Liver (tissue), 9 donors: ENCODE results near the gene RABGGTA. TPM values are rescaled to one million over a fixed set of nuclear protein-coding genes. Genes with fewer than 3 reads are reported as not detected.

Source experiments
- DNase-seq: peaks from one replicate; pipeline ENCODE4 v3.0.0-alpha.2; 2017; ENCODE audit warnings: low spot score
- H3K27ac ChIP-seq, 2 donors: one replicate each; pipeline ENCODE4 v1.7.0; 2013; ENCODE audit warnings: inconsistent platforms in 2 of 2, low read length in 2 of 2, control low read depth in 1 of 2, low read depth in 1 of 2, mild to moderate bottlenecking in 1 of 2
- H3K27me3 ChIP-seq, 4 donors: one replicate each; pipeline versions ENCODE4 v1.6.1 to v1.7.0; 2013; ENCODE audit warnings: low read length in 3 of 4, inconsistent platforms in 1 of 4, mild to moderate bottlenecking in 1 of 4, moderate library complexity in 1 of 4; ENCODE audit not compliant: control insufficient read depth in 4 of 4, insufficient read depth in 4 of 4
- H3K36me3 ChIP-seq, 4 donors: one replicate each; pipeline versions ENCODE4 v1.6.1 to v1.7.0; 2013; ENCODE audit warnings: low read length in 3 of 4, mild to moderate bottlenecking in 3 of 4, low read depth in 1 of 4, moderate library complexity in 1 of 4; ENCODE audit not compliant: control insufficient read depth in 4 of 4, insufficient read depth in 3 of 4
- H3K4me1 ChIP-seq, 4 donors: one replicate each; pipeline versions ENCODE4 v1.6.1 to v1.7.0; 2013; ENCODE audit warnings: low read length in 3 of 4, mild to moderate bottlenecking in 3 of 4, moderate library complexity in 1 of 4; ENCODE audit not compliant: control insufficient read depth in 4 of 4, insufficient read depth in 4 of 4
- H3K4me3 ChIP-seq, 3 donors: one replicate each; pipeline versions ENCODE4 v1.6.1 to v1.7.0; 2013; ENCODE audit warnings: low read length in 3 of 3, control low read depth in 1 of 3, low read depth in 1 of 3, mild to moderate bottlenecking in 1 of 3
- H3K9ac ChIP-seq, 2 donors: one replicate each; pipeline ENCODE4 v1.7.0; 2013; ENCODE audit warnings: low read length in 2 of 2, mild to moderate bottlenecking in 2 of 2, moderate library complexity in 2 of 2, control low read depth in 1 of 2, low read depth in 1 of 2
- H3K9me3 ChIP-seq, 4 donors: one replicate each; pipeline versions ENCODE4 v1.6.1 to v1.7.0; 2013; ENCODE audit warnings: low read length in 3 of 4; ENCODE audit not compliant: control insufficient read depth in 4 of 4
- FOXA1 ChIP-seq: IDR thresholded peaks from 2 replicates; pipeline ENCODE4 v1.6.1; 2016; ENCODE audit warnings: antibody characterized with exemption
- GABPA ChIP-seq, 2 donors: IDR thresholded peaks in 1 of 2; conservative IDR thresholded peaks in 1 of 2; 2 replicates each; pipeline ENCODE4 v1.6.1; 2016; ENCODE audit warnings: antibody characterized with exemption in 2 of 2, mild to moderate bottlenecking in 1 of 2, moderate library complexity in 1 of 2
- HNF4A ChIP-seq, 2 donors: conservative IDR thresholded peaks; 2 replicates each; pipeline ENCODE4 v1.6.1; 2016; ENCODE audit warnings: antibody characterized with exemption in 2 of 2, mild to moderate bottlenecking in 2 of 2
- HNF4G ChIP-seq: IDR thresholded peaks from 2 replicates; pipeline ENCODE4 v1.6.1; 2016; ENCODE audit warnings: antibody characterized with exemption
- JUND ChIP-seq, 2 donors: IDR thresholded peaks; 2 replicates each; pipeline ENCODE4 v1.6.1; 2016; ENCODE audit warnings: antibody characterized with exemption in 2 of 2
- MAX ChIP-seq: IDR thresholded peaks from 2 replicates; pipeline ENCODE4 v1.6.1; 2016; ENCODE audit warnings: antibody characterized with exemption
- RAD21 ChIP-seq, 2 donors: IDR thresholded peaks; 2 replicates each; pipeline ENCODE4 v1.6.1; 2016; ENCODE audit warnings: antibody characterized with exemption in 2 of 2, mild to moderate bottlenecking in 2 of 2
- REST ChIP-seq: IDR thresholded peaks from 2 replicates; pipeline ENCODE4 v1.6.1; 2016; ENCODE audit warnings: antibody characterized with exemption, mild to moderate bottlenecking
- SP1 ChIP-seq: IDR thresholded peaks from 2 replicates; pipeline ENCODE4 v1.6.1; 2018; ENCODE audit warnings: antibody characterized with exemption, mild to moderate bottlenecking
- YY1 ChIP-seq: IDR thresholded peaks from 2 replicates; pipeline ENCODE4 v1.6.1; 2016; ENCODE audit warnings: antibody characterized with exemption, mild to moderate bottlenecking
- WGBS: extraction: QIAGEN DNeasy Blood & Tissue Kit; methylation state at CpG from one replicate; pipeline ENCODE4 v1.1.7; 2013; 5-methylcytosine and 5-hydroxymethylcytosine counted together
- polyA plus RNA-seq, 2 donors: library from polyadenylated mRNA; stranded (reverse) in 1 of 2; unstranded in 1 of 2; fragments of 200-250 nt in 1 of 2; fragments of >200 nt in 1 of 2; fragmentation: Nextera tagmentation in 1 of 2; extraction: Ambion mirVana in 1 of 2; gene quantifications; one replicate each; pipeline versions ENCODE4 v1.2.1 to v1.2.3, GENCODE V29; 2013 to 2015
- total RNA-seq, 2 donors: library from RNA; depleted of rRNA; stranded (reverse); fragments of >200 nt; gene quantifications; one replicate each; pipeline ENCODE4 v1.2.3, GENCODE V29; 2014
- TF ChIP-seq, protein P1 (sequence below): IDR thresholded peaks from 2 replicates; pipeline ENCODE4 v1.6.1; 2016; ENCODE audit warnings: antibody characterized with exemption
- TF ChIP-seq, protein P2 (sequence below): IDR thresholded peaks from 2 replicates; pipeline ENCODE4 v1.6.1; 2016; ENCODE audit warnings: antibody characterized with exemption
- TF ChIP-seq, protein P3 (sequence below): fragments of 150-350 bp; IDR thresholded peaks from 2 replicates; pipeline ENCODE4 v1.5.1; 2017; ENCODE audit warnings: improper control_type of control experiment, low read depth, low read length; ENCODE audit not compliant: missing input control
- donor health status: healthy.
- donor health status: healthy.
- donor health status: healthy.
- donor health status: healthy.
- donor health status: healthy.

The RABGGTA gene
- total and polyA plus RNA-seq, 4 donors = 7.5 to 19.7 (median 13.2) TPM

GRCh38 chr14:24228902-24229301, 42.5 kb downstream of the RABGGTA start:
- no peak overlapping the region for H3K27ac ChIP-seq
- WGBS = 37% methylated on average over 1 of the region's 1 CpG
- TF ChIP-seq YY1 = no peak
- no peak for TF ChIP-seq GABPA (IDR thresholded peaks at IDR 0.05 in 1 of 2, conservative IDR thresholded peaks at IDR 0.05 in 1 of 2)

GRCh38 chr14:24226473-24226872, 44.9 kb downstream of the RABGGTA start:
- Histone ChIP-seq H3K36me3 (peaks cover 0 to 4% (median 2%) of the 10 kb centered on the region in 4 donors), H3K9me3 (no peaks in the 10 kb centered on the region), H3K9ac (no peak overlapping the region), H3K27ac (no peak overlapping the region), H3K27me3 (no peaks in the 10 kb centered on the region), H3K4me3 (no peak overlapping the region), H3K4me1 (peaks cover 4 to 15% (median 12%) of the 10 kb centered on the region in 4 donors)
- DNase-seq = no peak
- TF ChIP-seq FOXA1 (no peak), RAD21 (IDR thresholded peaks at IDR 0.05) (no peak), JUND (IDR thresholded peaks at IDR 0.05) (no peak), SP1 (no peak), HNF4G (no peak)
- TF ChIP-seq, protein P1, sequence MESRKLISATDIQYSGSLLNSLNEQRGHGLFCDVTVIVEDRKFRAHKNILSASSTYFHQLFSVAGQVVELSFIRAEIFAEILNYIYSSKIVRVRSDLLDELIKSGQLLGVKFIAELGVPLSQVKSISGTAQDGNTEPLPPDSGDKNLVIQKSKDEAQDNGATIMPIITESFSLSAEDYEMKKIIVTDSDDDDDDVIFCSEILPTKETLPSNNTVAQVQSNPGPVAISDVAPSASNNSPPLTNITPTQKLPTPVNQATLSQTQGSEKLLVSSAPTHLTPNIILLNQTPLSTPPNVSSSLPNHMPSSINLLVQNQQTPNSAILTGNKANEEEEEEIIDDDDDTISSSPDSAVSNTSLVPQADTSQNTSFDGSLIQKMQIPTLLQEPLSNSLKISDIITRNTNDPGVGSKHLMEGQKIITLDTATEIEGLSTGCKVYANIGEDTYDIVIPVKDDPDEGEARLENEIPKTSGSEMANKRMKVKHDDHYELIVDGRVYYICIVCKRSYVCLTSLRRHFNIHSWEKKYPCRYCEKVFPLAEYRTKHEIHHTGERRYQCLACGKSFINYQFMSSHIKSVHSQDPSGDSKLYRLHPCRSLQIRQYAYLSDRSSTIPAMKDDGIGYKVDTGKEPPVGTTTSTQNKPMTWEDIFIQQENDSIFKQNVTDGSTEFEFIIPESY = no peak
- TF ChIP-seq, protein P2, sequence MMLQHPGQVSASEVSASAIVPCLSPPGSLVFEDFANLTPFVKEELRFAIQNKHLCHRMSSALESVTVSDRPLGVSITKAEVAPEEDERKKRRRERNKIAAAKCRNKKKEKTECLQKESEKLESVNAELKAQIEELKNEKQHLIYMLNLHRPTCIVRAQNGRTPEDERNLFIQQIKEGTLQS = no peak
- 56% methylated on average over 1 of the region's 1 CpG for WGBS

More at GRCh38 chr14:24228902-24229301, 42.5 kb downstream of the RABGGTA start:
- Histone ChIP-seq H3K4me1 (peaks cover 5 to 29% (median 23%) of the 10 kb centered on the region in 4 donors), H3K27me3 (no peaks in the 10 kb centered on the region), H3K36me3 (peaks cover 0 to 4% (median under 1%) of the 10 kb centered on the region in 4 donors), H3K9ac (no peak overlapping the region), H3K4me3 (no peak overlapping the region), H3K9me3 (no peaks in the 10 kb centered on the region)
- DNase-seq = no peak

- no peak overlapping the region for H3K9ac ChIP-seq
- H3K27ac ChIP-seq = no peak overlapping the region
Measured at GRCh38 chr14:24224618-24225071, 46.8 kb downstream of the RABGGTA start.

More at GRCh38 chr14:24224618-24225071, 46.8 kb downstream of the RABGGTA start:
- TF ChIP-seq MAX (no peak), HNF4A (conservative IDR thresholded peaks at IDR 0.05) (no peak), YY1 (no peak), REST (no peak)
- TF ChIP-seq, protein P3, sequence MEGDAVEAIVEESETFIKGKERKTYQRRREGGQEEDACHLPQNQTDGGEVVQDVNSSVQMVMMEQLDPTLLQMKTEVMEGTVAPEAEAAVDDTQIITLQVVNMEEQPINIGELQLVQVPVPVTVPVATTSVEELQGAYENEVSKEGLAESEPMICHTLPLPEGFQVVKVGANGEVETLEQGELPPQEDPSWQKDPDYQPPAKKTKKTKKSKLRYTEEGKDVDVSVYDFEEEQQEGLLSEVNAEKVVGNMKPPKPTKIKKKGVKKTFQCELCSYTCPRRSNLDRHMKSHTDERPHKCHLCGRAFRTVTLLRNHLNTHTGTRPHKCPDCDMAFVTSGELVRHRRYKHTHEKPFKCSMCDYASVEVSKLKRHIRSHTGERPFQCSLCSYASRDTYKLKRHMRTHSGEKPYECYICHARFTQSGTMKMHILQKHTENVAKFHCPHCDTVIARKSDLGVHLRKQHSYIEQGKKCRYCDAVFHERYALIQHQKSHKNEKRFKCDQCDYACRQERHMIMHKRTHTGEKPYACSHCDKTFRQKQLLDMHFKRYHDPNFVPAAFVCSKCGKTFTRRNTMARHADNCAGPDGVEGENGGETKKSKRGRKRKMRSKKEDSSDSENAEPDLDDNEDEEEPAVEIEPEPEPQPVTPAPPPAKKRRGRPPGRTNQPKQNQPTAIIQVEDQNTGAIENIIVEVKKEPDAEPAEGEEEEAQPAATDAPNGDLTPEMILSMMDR = no peak
- H3K4me1 ChIP-seq = peaks cover 0 to 5% (median 4%) of the 10 kb centered on the region in 4 donors
- DNase-seq = no peak
- H3K27me3 ChIP-seq = no peaks in the 10 kb centered on the region
- WGBS = 95% methylated on average over 7 of the region's 7 CpGs
- H3K36me3 ChIP-seq = peaks cover 0 to 4% (median 2%) of the 10 kb centered on the region in 4 donors
- no peaks in the 10 kb centered on the region for H3K9me3 ChIP-seq
- H3K4me3 ChIP-seq = no peak overlapping the region
